Breast epithelium (tissue), 3 donors: ENCODE data around the gene NOB1.

ENCODE experiments used
- CTCF ChIP-seq, 3 donors: fragments of 450-650 bp; IDR thresholded peaks; one replicate each; pipeline ENCODE4 v1.5.1; 2016 to 2017; ENCODE audit warnings: antibody characterized with exemption in 3 of 3, mild to moderate bottlenecking in 3 of 3, moderate library complexity in 3 of 3
- POLR2AphosphoS5 ChIP-seq, 3 donors: sonication (generic); formaldehyde crosslinking; IDR thresholded peaks; one replicate each; pipeline ENCODE4 v1.6.1; 2017; ENCODE audit warnings: antibody characterized with exemption in 3 of 3

- no peak for TF ChIP-seq CTCF (IDR thresholded peaks at IDR 0.05)
- TF ChIP-seq POLR2AphosphoS5 (IDR thresholded peaks at IDR 0.05): no peak
These were observed 42.4 kb downstream of the NOB1 start for GRCh38 chr16:69712277-69712676.
